Neural progenitor cell (in vitro differentiated cells): ENCODE results near the gene MERTK. TPM values are rescaled to one million over a fixed set of nuclear protein-coding genes. Genes with fewer than 3 reads are reported as not detected.

Source experiments
- DNase-seq: peaks from one replicate; pipeline ENCODE4 v3.0.0-alpha.2; 2016; ENCODE audit warnings: low spot score
- H2AFZ ChIP-seq: fragments of 200-600 bp; sonication (generic); replicated peaks from 2 replicates; pipeline ENCODE4 v1.6.1; 2016; ENCODE audit warnings: antibody characterized with exemption
- H3F3A ChIP-seq: fragments of 200-600 bp; sonication (generic); 2 replicates; pipeline ENCODE4 v1.6.1; 2016; ENCODE audit warnings: antibody characterized with exemption, low read depth
- H3K27ac ChIP-seq: fragments of 200-600 bp; sonication (generic); 2 replicates; pipeline ENCODE4 v1.5.1; 2016; ENCODE audit warnings: mild to moderate bottlenecking
- H3K27me3 ChIP-seq: fragments of 200-600 bp; sonication (generic); 2 replicates; pipeline ENCODE4 v1.6.1; 2016; ENCODE audit warnings: mild to moderate bottlenecking, moderate library complexity
- H3K36me3 ChIP-seq: fragments of 200-600 bp; sonication (generic); 2 replicates; pipeline ENCODE4 v1.5.1; 2016
- H3K4me1 ChIP-seq: fragments of 200-600 bp; sonication (generic); 2 replicates; pipeline ENCODE4 v1.6.1; 2016; ENCODE audit warnings: mixed run types
- H3K4me2 ChIP-seq: fragments of 200-600 bp; sonication (generic); 2 replicates; pipeline ENCODE4 v1.6.1; 2016
- H3K4me3 ChIP-seq: fragments of 200-600 bp; sonication (generic); 2 replicates; pipeline ENCODE4 v1.5.1; 2016
- H3K79me2 ChIP-seq: fragments of 200-600 bp; sonication (generic); 2 replicates; pipeline ENCODE4 v1.6.1; 2016; ENCODE audit warnings: low read depth
- H3K9ac ChIP-seq: fragments of 200-600 bp; sonication (generic); 2 replicates; pipeline ENCODE4 v1.6.1; 2016
- H3K9me3 ChIP-seq: fragments of 200-600 bp; sonication (generic); 2 replicates; pipeline ENCODE4 v1.5.1; 2016; ENCODE audit warnings: low read depth
- H4K20me1 ChIP-seq: fragments of 200-600 bp; sonication (generic); 2 replicates; pipeline ENCODE4 v1.6.1; 2016; ENCODE audit warnings: low read depth
- H3K27ac Mint-ChIP-seq: 3 replicates; pipeline ENCODE4 v1.8.0; 2021; ENCODE audit warnings: mixed read lengths
- H3K27me3 Mint-ChIP-seq: 2 replicates; pipeline ENCODE4 v1.8.0; 2022; ENCODE audit warnings: low read depth, mild to moderate bottlenecking, inconsistent platforms, moderate library complexity, mixed read lengths; ENCODE audit not compliant: insufficient read depth
- H3K36me3 Mint-ChIP-seq: 3 replicates; pipeline ENCODE4 v1.8.0; 2021; ENCODE audit warnings: mixed read lengths
- H3K4me1 Mint-ChIP-seq: 3 replicates; pipeline ENCODE4 v1.8.0; 2021; ENCODE audit warnings: mixed read lengths
- H3K4me3 Mint-ChIP-seq: 3 replicates; pipeline ENCODE4 v1.8.0; 2021; ENCODE audit warnings: mild to moderate bottlenecking, moderate library complexity, mixed read lengths
- H3K9me3 Mint-ChIP-seq: 3 replicates; pipeline ENCODE4 v1.8.0; 2020; ENCODE audit warnings: mixed read lengths
- CTCF ChIP-seq: fragments of 200-600 bp; sonication (generic); IDR thresholded peaks from 2 replicates; pipeline ENCODE4 v1.5.1; 2017; ENCODE audit warnings: antibody characterized with exemption, mild to moderate bottlenecking
- EZH2 ChIP-seq: fragments of 200-600 bp; sonication (generic); IDR thresholded peaks from 2 replicates; pipeline ENCODE4 v1.6.1; 2017; ENCODE audit warnings: antibody characterized with exemption, mild to moderate bottlenecking, moderate library complexity
- EZH2phosphoT487 ChIP-seq: fragments of 200-600 bp; sonication (generic); IDR thresholded peaks from 2 replicates; pipeline ENCODE4 v1.6.1; 2017; ENCODE audit warnings: antibody characterized with exemption
- total RNA-seq: library from RNA; depleted of rRNA; stranded (reverse); fragments of >200 nt; gene quantifications from 2 replicates; pipeline ENCODE4 v1.2.3, GENCODE V29; 2015; ENCODE audit warnings: low replicate concordance

Gene MERTK
- total RNA-seq, 1 donor from 2014 or later: 6.1 TPM

DNA sequence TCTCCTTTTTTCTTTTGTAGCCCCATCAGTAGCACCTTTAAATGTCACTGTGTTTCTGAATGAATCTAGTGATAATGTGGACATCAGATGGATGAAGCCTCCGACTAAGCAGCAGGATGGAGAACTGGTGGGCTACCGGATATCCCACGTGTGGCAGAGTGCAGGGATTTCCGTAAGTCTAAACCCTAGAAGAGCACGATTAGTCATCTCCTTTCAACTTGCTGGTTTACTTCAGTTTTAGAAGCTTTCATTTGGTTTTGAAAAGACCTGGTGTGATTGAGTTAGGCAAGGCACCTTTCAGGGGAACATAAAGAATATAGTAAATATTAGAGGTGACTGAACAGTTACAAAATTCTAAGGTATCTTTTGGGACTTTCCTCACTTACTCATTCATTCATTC is 84.4 kb downstream of the MERTK start:
- Histone ChIP-seq H3K27me3 (no peaks in the 10 kb centered on the region), H3K79me2 (no peaks in the 10 kb centered on the region), H3K9me3 (no peaks in the 10 kb centered on the region), H4K20me1 (no peaks in the 10 kb centered on the region), H3K4me1 (peaks cover 50% of the 10 kb centered on the region), H3K27ac (no peak overlapping the region), H3K4me2 (no peak overlapping the region), H3K4me3 (no peak overlapping the region), H3K36me3 (peaks cover 1% of the 10 kb centered on the region), H3F3A (peaks cover 20% of the 10 kb centered on the region), H3K9ac (no peak overlapping the region), H2AFZ (no peak overlapping the region)
- Mint-ChIP-seq H3K4me1 (peaks cover 53% of the 10 kb centered on the region), H3K36me3 (peaks cover 31% of the 10 kb centered on the region), H3K4me3 (no peak overlapping the region), H3K27ac (no peak overlapping the region), H3K27me3 (peaks cover 4% of the 10 kb centered on the region), H3K9me3 (peaks cover 8% of the 10 kb centered on the region)
- TF ChIP-seq CTCF (no peak), EZH2 (no peak), EZH2phosphoT487 (no peak)
- DNase-seq: no peak

GRCh38 chr2:111983478-111984212 is 85.2 kb downstream of the MERTK start:
- H4K20me1 ChIP-seq: no peaks in the 10 kb centered on the region
- no peak overlapping the region for H3K9ac ChIP-seq
- H3K27ac ChIP-seq: no peak overlapping the region
- Mint-ChIP-seq H3K4me3 (no peak overlapping the region), H3K4me1 (peaks cover 54% of the 10 kb centered on the region), H3K27me3 (peaks cover 4% of the 10 kb centered on the region), H3K27ac (peak overlapping the region; percentile 48), H3K9me3 (peaks cover 3% of the 10 kb centered on the region), H3K36me3 (peaks cover 31% of the 10 kb centered on the region)
- peaks cover 20% of the 10 kb centered on the region for H3F3A ChIP-seq
- no peak overlapping the region for H3K4me3 ChIP-seq
- H3K27me3 ChIP-seq: no peaks in the 10 kb centered on the region
- no peaks in the 10 kb centered on the region for H3K36me3 ChIP-seq
- no peaks in the 10 kb centered on the region for H3K9me3 ChIP-seq
- peak; percentile 18 for DNase-seq
- H3K79me2 ChIP-seq: no peaks in the 10 kb centered on the region
- no peak for TF ChIP-seq CTCF
- peaks cover 50% of the 10 kb centered on the region for H3K4me1 ChIP-seq
- peak overlapping the region; percentile 33 for H3K4me2 ChIP-seq
- H2AFZ ChIP-seq: no peak overlapping the region

DNA sequence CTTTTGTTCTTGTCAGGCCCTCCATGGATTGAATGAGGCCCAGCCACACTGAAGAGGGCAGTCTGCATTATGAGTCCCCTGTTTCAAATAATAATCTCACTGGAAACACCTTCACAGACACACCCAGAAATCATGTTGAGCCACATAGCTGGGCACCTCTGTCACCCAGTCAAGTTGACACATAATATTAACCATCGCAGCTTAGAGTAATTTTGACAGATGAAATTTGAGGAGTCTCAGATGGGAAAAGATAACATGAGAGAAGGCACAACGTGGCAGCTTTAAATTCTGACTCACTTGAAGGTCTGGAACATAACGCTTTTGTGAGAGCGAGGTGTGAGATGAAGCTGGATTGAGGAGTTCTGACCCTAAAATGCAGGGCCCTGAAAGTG is 85.8 kb downstream of the MERTK start:
- peaks cover 3% of the 10 kb centered on the region for H3K9me3 Mint-ChIP-seq

More for the DNA sequence above, 85.8 kb downstream of the MERTK start:
- Mint-ChIP-seq H3K4me1 (peaks cover 52% of the 10 kb centered on the region), H3K4me3 (no peak overlapping the region), H3K36me3 (peaks cover 33% of the 10 kb centered on the region), H3K27me3 (peaks cover 4% of the 10 kb centered on the region), H3K27ac (peak overlapping the region; percentile 48)
- Histone ChIP-seq H3K27me3 (no peaks in the 10 kb centered on the region), H3K79me2 (no peaks in the 10 kb centered on the region), H3K4me3 (no peak overlapping the region), H3K9ac (no peak overlapping the region), H3F3A (peaks cover 20% of the 10 kb centered on the region), H4K20me1 (no peaks in the 10 kb centered on the region), H3K27ac (no peak overlapping the region), H2AFZ (no peak overlapping the region), H3K9me3 (no peaks in the 10 kb centered on the region), H3K36me3 (no peaks in the 10 kb centered on the region), H3K4me1 (peaks cover 50% of the 10 kb centered on the region), H3K4me2 (peak overlapping the region; percentile 33)
- TF ChIP-seq EZH2phosphoT487: no peak
- no peak for TF ChIP-seq EZH2
- TF ChIP-seq CTCF: no peak
- DNase-seq: no peak
